Kidney (tissue), 14 donors: ENCODE measurements around the gene C17orf113. TPM values are rescaled to one million over a fixed set of nuclear protein-coding genes. Genes with fewer than 3 reads are reported as not detected.

Experiments
- DNase-seq, 5 donors: peaks; one replicate each; pipeline ENCODE4 v3.0.0-alpha.2; 2013 to 2020
- FAIRE-seq: peaks from 2 replicates; lab custom pipeline; 2012; peaks lifted over from hg19 to GRCh38; lab: Jason Lieb, UNC
- H3K27ac ChIP-seq, 2 donors: one replicate each; pipeline ENCODE4 v1.7.0; 2013; ENCODE audit warnings: low read depth in 2 of 2, low read length in 2 of 2, inconsistent platforms in 1 of 2
- H3K27me3 ChIP-seq: one replicate; pipeline ENCODE4 v1.7.1; 2013; ENCODE audit warnings: low read length, inconsistent platforms; ENCODE audit not compliant: control insufficient read depth, insufficient read depth
- H3K36me3 ChIP-seq, 3 donors: one replicate each; pipeline versions ENCODE4 v1.7.0 to v1.7.1; 2013; ENCODE audit warnings: low read length in 3 of 3, control low read depth in 1 of 3, inconsistent platforms in 1 of 3; ENCODE audit not compliant: insufficient read depth in 3 of 3, control insufficient read depth in 2 of 3
- H3K4me1 ChIP-seq, 3 donors: one replicate each; pipeline versions ENCODE4 v1.7.0 to v1.7.1; 2013; ENCODE audit warnings: low read length in 3 of 3, inconsistent platforms in 1 of 3, low read depth in 1 of 3; ENCODE audit not compliant: control insufficient read depth in 2 of 3, insufficient read depth in 2 of 3
- H3K4me3 ChIP-seq, 3 donors: one replicate each; pipeline versions ENCODE4 v1.7.0 to v1.8.1; 2013; ENCODE audit warnings: low read length in 3 of 3, control low read depth in 1 of 3, inconsistent platforms in 1 of 3
- H3K9ac ChIP-seq, 3 donors: one replicate each; pipeline versions ENCODE4 v1.7.0 to v1.7.1; 2013; ENCODE audit warnings: low read length in 3 of 3, control low read depth in 1 of 3, inconsistent platforms in 1 of 3
- H3K9me3 ChIP-seq, 3 donors: one replicate each; pipeline versions ENCODE4 v1.7.0 to v1.7.1; 2013; ENCODE audit warnings: low read length in 3 of 3, control low read depth in 1 of 3, inconsistent platforms in 1 of 3; ENCODE audit not compliant: control insufficient read depth in 2 of 3, insufficient read depth in 1 of 3
- CTCF ChIP-seq: IDR thresholded peaks from 3 replicates; pipeline ENCODE4 v1.5.1; 2012; ENCODE audit warnings: mild to moderate bottlenecking, moderate library complexity, borderline replicate concordance; ENCODE audit not compliant: insufficient read depth; ENCODE audit errors: extremely low read depth
- intact Hi-C: fragments of 100-400 bp; cut with DNase I; formaldehyde crosslinking; loops from one replicate; pipeline ENCODE4 v1.11.1; 2022
- polyA plus RNA-seq: library from polyadenylated mRNA; stranded (reverse); fragments of 350-450 nt; fragmentation: Illumina TruSeq; extraction: RNeasy Lipid Tissue Mini Kit (QIAGEN cat#74804); gene quantifications from one replicate; pipeline ENCODE4 v1.2.3, GENCODE V29; 2014; ENCODE audit warnings: low read depth, low replicate concordance; ENCODE audit not compliant: insufficient read depth
- total RNA-seq: library from RNA; stranded (reverse); fragmentation: NEBNext Ultra II Directional; extraction: Animal tissue kit (Norgen Biotek cat#: 25700); gene quantifications from one replicate; pipeline ENCODE4 v1.2.1, GENCODE V29; 2021
- donor health status: control.
- donor health status: control.
- donor health status: control.
- donor health status: control.
- donor health status: control.
- donor health status: DM: yes; HTN: yes; CAD: no.
- donor health status: Normal renal cell carcinoma (clear cell type).

The C17orf113 gene
- total and polyA plus RNA-seq, 2 donors from 2014 or later, result 1.1 to 3.8 TPM

- TF ChIP-seq CTCF, result peak; percentile 84
- peak; percentile 93 to 98 (median 96) for DNase-seq
- intact Hi-C loops, result no loop called here
Observed at GRCh38 chr17:42019509-42020404, 30.6 kb downstream of the C17orf113 start, which contains the start of gene NKIRAS2. NKIRAS2 (plus strand) TSS chr17:42020090; CDS start chr17:42021578, 1,488 bp downstream.

GRCh38 chr17:42018988-42019387, 31.4 kb downstream of the C17orf113 start:
- H3K36me3 ChIP-seq, result peaks cover 0 to 12% (median 4%) of the 10 kb centered on the region in 3 donors
- intact Hi-C loops, result no loop called here
- no peak for TF ChIP-seq CTCF

More at GRCh38 chr17:42019509-42020404, 30.6 kb downstream of the C17orf113 start, which contains the start of gene NKIRAS2:
- Histone ChIP-seq H3K9me3 (no peaks in the 10 kb centered on the region), H3K36me3 (peaks cover 0 to 14% (median 8%) of the 10 kb centered on the region in 3 donors), H3K27me3 (no peaks in the 10 kb centered on the region), H3K4me1 (peaks cover 4 to 31% (median 27%) of the 10 kb centered on the region in 3 donors), H3K9ac (peak within 1 kb of the TSS; percentile 57 to 95 (median 94)), H3K27ac (peak within 1 kb of the TSS; percentile 61 to 73), H3K4me3 (peak within 1 kb of the TSS; percentile 68 to 87 (median 73))
- no peak for FAIRE-seq

GRCh38 chr17:42018339-42018738, 32.1 kb downstream of the C17orf113 start:
- intact Hi-C loops, result no loop called here
- Histone ChIP-seq H3K27ac (peak overlapping the region in 1 of 2 donors; percentile 95), H3K27me3 (no peaks in the 10 kb centered on the region), H3K4me1 (peaks cover 4 to 31% (median 28%) of the 10 kb centered on the region in 3 donors), H3K36me3 (peaks cover 0 to 5% (median 0%) of the 10 kb centered on the region in 3 donors), H3K9me3 (no peaks in the 10 kb centered on the region), H3K9ac (peak overlapping the region in 1 of 3 donors; percentile 100), H3K4me3 (peak overlapping the region in 2 of 3 donors; percentile 97 to 98)
- DNase-seq (no peak), FAIRE-seq (no peak)
- TF ChIP-seq CTCF, result no peak

More at GRCh38 chr17:42018988-42019387, 31.4 kb downstream of the C17orf113 start:
- DNase-seq, result no peak
- FAIRE-seq, result no peak
- Histone ChIP-seq H3K4me3 (no peak overlapping the region), H3K27me3 (no peaks in the 10 kb centered on the region), H3K9me3 (no peaks in the 10 kb centered on the region), H3K9ac (no peak overlapping the region), H3K4me1 (peaks cover 4 to 31% (median 25%) of the 10 kb centered on the region in 3 donors), H3K27ac (no peak overlapping the region)
